HEK293T (cell line): ENCODE results near the gene CDH12.

Experiments used
- CTCF ChIA-PET: fragments of 350-600 bp; formaldehyde crosslinking; extraction: SDS; loops from one replicate; lab custom pipeline; 2021; ENCODE audit warnings: antibody characterized with exemption, inconsistent platforms; lab: Yijun Ruan, JAX
- POLR2A ChIA-PET: fragments of 350-600 bp; formaldehyde crosslinking; extraction: SDS; loops from one replicate; lab custom pipeline; 2020; ENCODE audit warnings: antibody characterized with exemption, inconsistent platforms; lab: Yijun Ruan, JAX
- DNase-seq: peaks from one replicate; pipeline ENCODE4 v3.0.0; 2012; ENCODE audit warnings: mixed read lengths; ENCODE audit errors: extremely low spot score
- ARNT ChIP-seq: fragments of 450-650 bp; IDR thresholded peaks from 2 replicates; pipeline ENCODE4 v1.6.1; 2017; ENCODE audit warnings: mild to moderate bottlenecking
- BHLHE40 ChIP-seq: fragments of 450-650 bp; IDR thresholded peaks from 2 replicates; pipeline ENCODE4 v1.6.1; 2016; ENCODE audit warnings: mild to moderate bottlenecking, moderate library complexity, borderline replicate concordance
- CTBP1 ChIP-seq: fragments of 450-650 bp; IDR thresholded peaks from 2 replicates; pipeline ENCODE4 v1.6.1; 2016; ENCODE audit warnings: borderline replicate concordance
- ELF4 ChIP-seq: fragments of 450-650 bp; IDR thresholded peaks from 2 replicates; pipeline ENCODE4 v1.6.1; 2017; ENCODE audit warnings: antibody characterized with exemption
- FOXA1 ChIP-seq: fragments of 450-650 bp; IDR thresholded peaks from 2 replicates; pipeline ENCODE4 v1.6.1; 2016; ENCODE audit warnings: mild to moderate bottlenecking
- FOXK2 ChIP-seq: fragments of 450-650 bp; IDR thresholded peaks from 2 replicates; pipeline ENCODE4 v1.6.1; 2016; ENCODE audit warnings: mild to moderate bottlenecking
- FOXM1 ChIP-seq: fragments of 450-650 bp; IDR thresholded peaks from 2 replicates; pipeline ENCODE4 v1.6.1; 2017; ENCODE audit warnings: mild to moderate bottlenecking, borderline replicate concordance
- HDGF ChIP-seq: fragments of 450-650 bp; IDR thresholded peaks from 2 replicates; pipeline ENCODE4 v1.6.1; 2017; ENCODE audit warnings: antibody characterized with exemption, borderline replicate concordance
- L3MBTL2 ChIP-seq: fragments of 450-650 bp; conservative IDR thresholded peaks from 2 replicates; pipeline ENCODE4 v1.6.1; 2016; ENCODE audit warnings: mild to moderate bottlenecking
- LEF1 ChIP-seq: fragments of 450-650 bp; IDR thresholded peaks from 2 replicates; pipeline ENCODE4 v1.6.1; 2017; ENCODE audit warnings: mild to moderate bottlenecking, borderline replicate concordance
- NFRKB ChIP-seq: fragments of 450-650 bp; IDR thresholded peaks from 2 replicates; pipeline ENCODE4 v1.6.1; 2016; ENCODE audit warnings: mild to moderate bottlenecking, moderate library complexity
- SP1 ChIP-seq: fragments of 450-650 bp; IDR thresholded peaks from 2 replicates; pipeline ENCODE4 v1.6.1; 2017
- SUZ12 ChIP-seq: fragments of 450-650 bp; IDR thresholded peaks from 2 replicates; pipeline ENCODE4 v1.6.1; 2016; ENCODE audit warnings: mild to moderate bottlenecking
- TARDBP ChIP-seq: fragments of 450-650 bp; IDR thresholded peaks from 2 replicates; pipeline ENCODE4 v1.6.1; 2016
- ZNF384 ChIP-seq: fragments of 450-650 bp; IDR thresholded peaks from 2 replicates; pipeline ENCODE4 v1.6.1; 2016
- TF ChIP-seq, protein P1 (sequence below): fragments of 450-650 bp; IDR thresholded peaks from 2 replicates; pipeline ENCODE4 v1.6.1; 2016

The CDH12 gene

DNA sequence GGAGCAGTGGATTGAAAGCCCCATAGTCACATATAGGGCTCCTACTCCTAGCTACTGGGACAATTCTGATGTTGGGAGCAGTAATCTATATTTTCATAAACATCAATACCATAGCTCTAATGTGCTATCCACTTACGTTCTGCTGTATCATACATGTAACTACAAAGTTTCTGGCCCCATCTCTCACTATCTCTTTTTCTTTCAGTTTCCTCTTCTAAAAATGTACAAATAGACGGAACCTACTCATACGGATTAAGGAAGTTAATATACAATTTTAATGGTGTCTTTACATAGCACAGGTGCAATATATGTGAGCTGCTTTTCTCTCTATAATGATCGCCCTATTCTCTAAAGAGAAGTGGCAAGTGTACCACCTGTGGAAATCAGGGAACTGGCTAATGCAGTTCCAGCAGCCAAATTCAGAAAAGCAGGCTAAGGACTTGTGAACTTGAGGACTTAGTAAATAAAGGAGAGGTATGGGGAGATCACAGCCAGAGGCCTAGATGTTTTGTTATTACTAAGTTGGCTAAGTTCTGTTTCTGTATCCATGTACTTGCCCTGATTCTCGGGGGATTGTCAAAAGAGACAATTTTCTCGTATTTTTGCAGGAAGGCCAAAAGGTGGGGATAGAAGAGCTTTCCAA lies 1021.9 kb downstream of the CDH12 start:
- POLR2A ChIA-PET = no interaction called here
- DNase-seq = no peak
- TF ChIP-seq ARNT = no peak
- CTCF ChIA-PET = interaction anchor here (0.6 kb wide), 1 partner anchor 1124 kb away, joined by 3 read pairs; no protein-coding TSS in a partner anchor

DNA sequence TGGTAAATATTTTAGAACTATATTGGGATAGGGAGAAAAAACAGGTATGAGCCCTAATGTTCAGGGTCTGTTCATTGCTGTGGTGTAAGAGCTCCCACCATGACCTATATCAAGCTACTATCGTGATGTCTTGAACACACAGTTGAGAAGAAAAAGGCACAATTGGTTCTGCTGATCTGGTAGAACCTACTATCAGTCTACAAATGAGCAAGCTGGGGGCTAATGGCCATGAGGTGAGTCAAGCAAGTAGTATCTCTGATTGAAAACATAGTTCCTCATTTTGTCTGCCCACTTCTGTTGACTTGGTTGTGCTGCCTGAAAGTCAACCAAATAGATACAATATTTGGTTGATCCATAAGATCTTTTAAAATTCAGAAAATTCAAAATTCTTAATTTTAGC lies 1026.3 kb downstream of the CDH12 start:
- TF ChIP-seq FOXA1 = no peak
- TF ChIP-seq SP1 = no peak
- TF ChIP-seq LEF1 = no peak
- TF ChIP-seq FOXK2 = no peak
- TF ChIP-seq HDGF = no peak
- TF ChIP-seq FOXM1 = no peak
- no peak for TF ChIP-seq CTBP1
- no peak for TF ChIP-seq L3MBTL2
- TF ChIP-seq, protein P1, sequence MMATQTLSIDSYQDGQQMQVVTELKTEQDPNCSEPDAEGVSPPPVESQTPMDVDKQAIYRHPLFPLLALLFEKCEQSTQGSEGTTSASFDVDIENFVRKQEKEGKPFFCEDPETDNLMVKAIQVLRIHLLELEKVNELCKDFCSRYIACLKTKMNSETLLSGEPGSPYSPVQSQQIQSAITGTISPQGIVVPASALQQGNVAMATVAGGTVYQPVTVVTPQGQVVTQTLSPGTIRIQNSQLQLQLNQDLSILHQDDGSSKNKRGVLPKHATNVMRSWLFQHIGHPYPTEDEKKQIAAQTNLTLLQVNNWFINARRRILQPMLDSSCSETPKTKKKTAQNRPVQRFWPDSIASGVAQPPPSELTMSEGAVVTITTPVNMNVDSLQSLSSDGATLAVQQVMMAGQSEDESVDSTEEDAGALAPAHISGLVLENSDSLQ = no peak
- no peak for TF ChIP-seq SUZ12
- TF ChIP-seq NFRKB = no peak
- TF ChIP-seq ZNF384 = no peak
- no peak for TF ChIP-seq BHLHE40
- no peak for TF ChIP-seq ELF4
- no peak for TF ChIP-seq TARDBP
- no peak for TF ChIP-seq ARNT
- ChIA-PET POLR2A (no interaction called here), CTCF (no interaction called here)
- no peak for DNase-seq

DNA sequence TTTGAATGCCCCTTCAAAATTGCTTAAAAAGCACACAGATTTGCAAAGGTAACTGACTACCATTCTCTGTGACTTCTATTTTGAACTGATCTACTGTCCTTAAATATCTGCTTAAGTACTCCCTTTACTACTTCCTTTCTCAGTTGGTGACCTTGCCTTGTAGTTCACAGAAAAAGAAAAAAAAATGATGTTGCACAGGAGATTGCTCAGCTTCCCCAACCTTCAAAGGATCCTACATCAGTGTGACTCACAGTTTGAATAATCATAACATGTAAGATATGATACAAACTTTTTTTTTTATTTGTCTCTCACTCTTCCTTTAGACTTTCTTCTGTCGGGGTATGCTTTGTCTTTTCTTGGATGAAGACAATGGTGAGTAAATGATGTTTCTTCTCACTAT lies 1029.6 kb downstream of the CDH12 start:
- TF ChIP-seq HDGF (no peak), ELF4 (no peak), ZNF384 (no peak), FOXK2 (no peak), SP1 (no peak)
- DNase-seq = no peak
- ChIA-PET CTCF (no interaction called here), POLR2A (interaction anchor here (0.6 kb wide), 1 partner anchor 818 kb away, joined by 3 read pairs; no protein-coding TSS in a partner anchor)

DNA sequence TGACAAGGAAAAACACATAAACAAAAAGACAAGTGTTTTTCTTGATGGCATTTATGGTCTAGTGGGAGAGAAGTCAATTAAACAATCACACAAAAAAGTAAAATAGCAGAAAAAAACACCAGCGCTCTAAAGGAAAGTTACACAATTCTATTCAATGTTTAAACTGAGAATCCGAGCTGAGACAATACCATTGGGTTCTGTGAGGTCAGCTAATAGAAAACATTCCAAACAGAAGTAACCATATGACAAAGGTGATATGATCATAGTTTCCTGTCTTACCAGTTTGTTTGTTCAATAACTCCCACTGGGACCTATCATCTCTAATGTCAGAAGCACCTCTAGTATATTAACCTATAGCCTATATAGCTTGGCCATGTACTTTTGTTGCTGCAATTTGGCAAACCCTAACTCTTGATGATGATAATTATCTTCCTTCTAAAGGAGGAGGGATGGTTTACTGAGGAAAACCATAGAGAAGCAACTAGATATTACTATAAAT lies 1030.0 kb downstream of the CDH12 start:
- DNase-seq = no peak
- POLR2A ChIA-PET = interaction anchor here (0.6 kb wide), 1 partner anchor 818 kb away, joined by 3 read pairs; no protein-coding TSS in a partner anchor
- CTCF ChIA-PET = no interaction called here
- TF ChIP-seq HDGF (no peak), CTBP1 (no peak), ARNT (no peak), NFRKB (no peak), FOXA1 (no peak), SP1 (no peak), ZNF384 (no peak), FOXM1 (no peak), FOXK2 (no peak), ELF4 (no peak), TARDBP (no peak), BHLHE40 (no peak), SUZ12 (no peak), L3MBTL2 (no peak), LEF1 (no peak)
- TF ChIP-seq, protein P1 = no peak

DNA sequence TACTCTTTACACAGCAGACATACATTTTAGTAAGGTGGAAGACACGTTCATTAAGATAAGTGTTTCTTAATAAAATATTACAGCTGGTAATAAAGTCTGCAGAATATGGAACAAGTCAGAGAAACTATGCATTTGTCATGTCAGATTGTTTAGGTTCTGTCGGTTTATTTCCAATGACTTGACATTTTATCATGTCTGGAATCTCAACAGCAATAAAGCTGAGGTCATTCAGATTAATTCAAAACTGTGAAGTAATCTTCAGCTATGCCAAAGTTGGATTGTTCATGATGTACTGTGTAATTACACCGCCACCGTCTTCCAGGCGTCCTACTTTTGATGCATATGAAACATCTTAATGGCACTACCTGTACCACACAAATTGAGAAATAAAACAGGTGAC lies 1032.6 kb downstream of the CDH12 start:
- TF ChIP-seq, protein P1 = peak; percentile 9; the same call in 1 of the 2 replicates
- no peak for TF ChIP-seq CTBP1
- POLR2A ChIA-PET = no interaction called here
- CTCF ChIA-PET = no interaction called here
- DNase-seq = no peak

DNA sequence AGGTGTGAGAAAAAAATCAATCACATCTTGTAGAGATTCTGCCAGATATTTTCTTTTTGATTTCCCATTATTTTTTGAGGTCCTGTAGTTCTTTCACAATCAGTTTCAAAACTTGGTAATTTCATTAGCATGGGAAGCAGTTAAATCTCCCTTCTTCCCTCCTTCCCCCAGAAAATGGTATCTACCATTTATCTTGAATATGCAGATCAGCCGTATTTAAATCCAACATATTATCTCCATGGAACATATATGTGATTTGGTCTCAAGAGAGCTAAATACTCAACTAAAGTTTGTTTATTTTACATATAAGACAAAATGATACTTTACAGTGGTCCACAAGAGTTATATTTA lies 1034.8 kb downstream of the CDH12 start:
- DNase-seq = no peak
- CTCF ChIA-PET = no interaction called here
- POLR2A ChIA-PET = no interaction called here
- TF ChIP-seq ZNF384 (no peak), ELF4 (no peak), NFRKB (no peak), L3MBTL2 (no peak)

DNA sequence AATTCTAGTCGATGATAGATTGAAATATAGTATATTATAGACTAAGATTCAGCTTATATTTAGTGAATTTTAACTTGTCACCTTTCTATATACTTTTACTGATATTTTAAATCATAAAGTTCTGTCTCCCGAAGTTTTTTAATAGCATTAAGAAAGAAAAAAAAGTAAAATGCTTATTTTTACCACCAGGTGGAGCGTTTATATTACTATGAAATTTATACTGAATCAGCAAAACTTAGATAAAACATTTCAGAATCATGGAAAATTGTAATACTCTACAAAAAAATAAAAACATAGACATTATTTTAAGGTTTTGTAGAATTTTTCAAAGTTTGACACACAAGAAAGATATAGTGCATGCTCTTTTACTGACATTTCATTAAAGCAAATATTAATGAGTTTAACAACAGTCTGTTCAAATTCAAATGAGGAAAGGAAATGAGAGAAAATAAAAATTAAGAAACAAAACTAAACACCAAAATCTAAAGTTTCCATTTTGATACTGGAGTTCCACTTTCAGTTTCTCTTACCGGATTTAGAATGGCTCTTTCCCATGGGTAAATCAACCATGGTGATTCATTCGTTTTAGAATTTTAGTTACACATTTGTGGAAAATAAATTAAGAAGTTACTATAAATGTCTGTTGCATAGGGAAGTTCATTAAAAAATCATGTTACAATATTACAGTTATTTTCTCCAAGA lies 1035.3 kb downstream of the CDH12 start:
- DNase-seq = no peak
- ChIA-PET CTCF (no interaction called here), POLR2A (no interaction called here)
- no peak for TF ChIP-seq ARNT
- no peak for TF ChIP-seq ZNF384
- TF ChIP-seq BHLHE40 = no peak
